GM18519 (cell line): Measurements from ENCODE around the gene AGMO.

Experiments used
- ATAC-seq: cut with Tn5 transposase; IDR thresholded peaks from one replicate; pipeline ENCODE4 v1.9.1; 2021; ENCODE audit warnings: mild to moderate bottlenecking, moderate library complexity; ENCODE audit not compliant: unreplicated experiment, low FRiP score

AGMO gene

DNA sequence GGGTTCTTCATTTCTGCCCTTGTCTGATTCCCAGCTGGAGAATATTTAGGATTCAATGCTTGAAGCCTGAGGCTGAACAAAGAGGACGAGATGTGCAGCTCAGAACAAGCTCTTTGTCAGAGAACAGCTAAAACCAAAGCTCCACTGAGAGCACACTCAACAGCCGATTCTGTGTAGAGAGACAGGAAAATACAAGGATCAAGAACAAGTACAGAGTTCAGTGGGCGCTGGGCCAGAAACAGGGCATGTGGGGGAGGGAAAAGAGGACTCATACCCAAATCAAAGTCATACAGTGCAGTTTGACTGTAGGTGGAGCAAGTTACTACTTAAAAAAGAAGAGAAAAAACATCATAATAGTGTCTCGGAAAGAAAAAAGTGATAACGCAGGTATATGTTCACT is at the start of gene AGMO:
TSS of gene AGMO (minus strand) at position 181 of the 400 bp plus-strand sequence.
- ATAC-seq, result no peak

DNA sequence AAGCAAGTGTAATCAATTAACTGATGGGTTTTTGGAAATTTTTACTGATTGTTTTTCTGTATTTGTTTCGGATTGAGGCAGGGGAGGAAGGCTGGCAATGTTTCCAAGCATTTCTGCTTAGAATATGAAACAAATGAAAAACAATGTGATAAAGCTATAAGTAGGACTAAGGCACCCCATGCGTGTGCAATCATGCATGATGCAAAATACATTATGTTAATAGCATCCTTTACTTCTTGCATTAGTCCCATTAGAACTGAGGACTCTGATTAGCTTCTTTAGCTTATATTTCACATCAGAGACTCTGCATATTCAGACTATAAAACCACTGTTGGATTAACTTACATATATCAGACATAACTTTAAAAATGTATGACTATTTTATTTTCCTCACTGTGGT is 48.7 kb upstream of the AGMO start:
- ATAC-seq, result no peak

- ATAC-seq, result no peak
These were observed 47.5 kb upstream of the AGMO start for GRCh38 chr7:15609287-15609686.

DNA sequence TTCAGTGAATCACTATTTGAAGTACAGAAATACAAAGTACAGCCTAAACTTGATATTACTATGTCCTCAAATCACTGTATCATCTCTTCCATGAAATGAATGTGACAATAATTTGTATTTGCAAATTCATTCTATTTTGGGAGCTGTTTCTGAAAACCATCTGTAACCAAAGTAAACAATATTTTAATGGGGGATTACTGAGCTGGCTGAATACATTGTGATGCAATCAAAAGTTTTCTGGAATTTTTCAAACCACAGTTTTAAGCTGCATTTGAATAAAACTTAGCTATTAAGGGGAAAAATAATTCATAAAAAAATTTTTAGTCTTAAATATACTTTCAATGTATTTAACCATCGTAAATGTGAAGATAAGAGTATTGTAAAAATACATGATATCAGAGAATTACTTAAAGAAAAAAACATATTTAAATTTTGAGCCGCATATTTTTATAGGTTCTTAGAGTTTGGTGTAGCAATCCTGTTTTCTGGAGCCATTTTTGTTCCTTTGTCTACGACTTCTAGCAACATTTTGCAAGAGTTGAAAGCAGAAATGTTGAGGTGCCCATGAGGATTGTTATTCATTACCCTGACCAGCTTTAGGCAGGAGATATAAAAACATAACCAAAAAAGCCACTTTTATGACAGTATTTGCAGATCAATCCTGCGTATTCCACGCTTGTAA is 45.9 kb upstream of the AGMO start:
- ATAC-seq, result no peak

DNA sequence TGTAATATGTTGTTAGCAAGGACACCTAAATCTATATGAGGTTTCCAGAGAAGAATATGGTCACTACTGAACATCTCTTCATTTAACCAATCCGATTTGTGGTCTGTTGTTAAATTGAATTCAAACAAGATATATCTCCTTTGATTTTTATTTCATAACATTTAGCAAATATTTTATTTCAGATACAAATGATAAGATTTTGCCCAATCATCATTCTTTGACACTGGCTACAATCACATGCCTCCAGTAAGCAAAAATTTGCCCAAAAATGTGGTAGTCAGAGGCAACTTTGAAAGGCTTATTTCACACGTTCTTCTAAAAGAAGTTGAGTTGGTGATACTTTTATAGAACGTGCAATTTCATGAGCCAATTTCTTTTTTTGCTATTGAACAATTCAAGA is 44.7 kb upstream of the AGMO start:
- ATAC-seq, result no peak

DNA sequence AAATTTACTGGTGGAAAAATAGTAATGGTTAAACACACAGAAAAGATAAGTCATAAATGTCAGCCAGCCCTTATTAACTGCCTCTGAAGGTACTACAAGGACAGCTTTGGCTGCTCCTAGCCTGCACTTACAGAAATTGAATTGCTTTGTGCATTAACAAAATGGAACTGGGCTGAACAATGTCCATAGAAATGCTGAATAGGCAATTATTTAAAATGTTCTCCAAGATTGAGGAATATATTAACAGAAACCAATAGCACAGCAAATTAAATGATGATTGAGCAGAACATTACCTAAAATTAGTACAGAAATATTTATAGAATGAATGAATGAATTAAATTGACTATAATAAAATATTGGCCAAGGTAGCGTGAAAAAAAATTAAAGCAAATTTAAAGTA is 42.4 kb upstream of the AGMO start:
- no peak for ATAC-seq

DNA sequence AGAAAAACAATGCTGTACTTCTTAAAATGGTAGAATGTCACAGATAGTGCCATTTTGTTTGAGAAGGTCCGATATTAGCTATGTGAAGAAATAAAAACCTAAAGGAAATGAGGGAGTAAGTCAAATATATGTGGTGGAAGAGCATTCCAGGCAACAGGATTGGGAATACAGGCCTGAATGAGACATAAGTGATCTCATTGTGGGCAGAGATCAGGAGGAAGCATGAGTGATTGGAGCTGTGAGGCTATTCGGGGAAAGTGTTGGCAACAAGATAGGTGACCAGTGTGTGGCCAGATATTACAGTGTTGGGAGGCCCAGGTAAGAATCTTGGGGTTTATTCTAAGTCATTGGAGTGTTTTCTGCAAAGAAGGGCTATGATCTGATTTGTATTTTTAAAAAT is 41.3 kb upstream of the AGMO start:
- no peak for ATAC-seq

- no peak for ATAC-seq
These were observed 40.4 kb upstream of the AGMO start for GRCh38 chr7:15602236-15602635.

GRCh38 chr7:15601175-15601574 is 39.4 kb upstream of the AGMO start:
- no peak for ATAC-seq

DNA sequence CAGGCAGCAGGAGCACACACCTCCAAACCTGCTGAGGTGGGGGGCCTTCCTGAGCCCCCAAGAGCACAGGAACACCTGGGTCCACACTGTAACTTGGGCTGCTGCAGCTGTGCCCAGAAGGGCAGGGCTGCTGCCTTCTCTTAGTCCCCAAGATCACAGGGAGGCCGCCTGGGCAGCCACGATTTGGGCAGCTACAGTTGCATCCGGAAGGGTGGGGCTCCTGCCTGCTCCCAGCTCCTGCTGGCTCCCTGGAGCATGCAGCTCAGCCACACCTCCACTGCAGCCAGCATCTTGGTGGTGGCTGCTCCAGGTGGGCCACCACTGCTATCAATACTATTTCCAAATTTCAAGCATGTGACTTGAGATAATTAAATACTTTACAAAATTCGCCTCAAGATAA is 38.5 kb upstream of the AGMO start:
- no peak for ATAC-seq

GRCh38 chr7:15594461-15594860 is 32.6 kb upstream of the AGMO start:
- ATAC-seq, result no peak

DNA sequence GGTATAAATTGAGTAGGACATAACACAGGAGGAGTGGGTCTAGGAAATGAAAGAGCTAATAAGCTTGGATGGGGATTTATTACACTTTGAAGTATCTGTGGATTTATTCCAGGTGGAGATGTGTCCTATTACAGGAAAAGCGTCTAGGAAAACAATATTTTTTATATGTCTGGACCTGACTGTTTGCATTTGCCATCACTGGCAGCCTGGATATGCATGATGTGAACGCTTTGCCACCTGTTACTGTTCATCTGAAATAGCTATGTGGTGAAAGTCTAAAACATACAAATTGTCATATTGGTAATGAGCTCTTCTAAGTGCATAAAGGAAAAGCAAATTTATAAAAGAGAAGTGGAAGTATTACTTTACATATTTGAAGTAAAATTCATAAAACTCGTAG is 31.6 kb upstream of the AGMO start:
- no peak for ATAC-seq

GRCh38 chr7:15586266-15586665 is 24.5 kb upstream of the AGMO start:
- ATAC-seq, result no peak

DNA sequence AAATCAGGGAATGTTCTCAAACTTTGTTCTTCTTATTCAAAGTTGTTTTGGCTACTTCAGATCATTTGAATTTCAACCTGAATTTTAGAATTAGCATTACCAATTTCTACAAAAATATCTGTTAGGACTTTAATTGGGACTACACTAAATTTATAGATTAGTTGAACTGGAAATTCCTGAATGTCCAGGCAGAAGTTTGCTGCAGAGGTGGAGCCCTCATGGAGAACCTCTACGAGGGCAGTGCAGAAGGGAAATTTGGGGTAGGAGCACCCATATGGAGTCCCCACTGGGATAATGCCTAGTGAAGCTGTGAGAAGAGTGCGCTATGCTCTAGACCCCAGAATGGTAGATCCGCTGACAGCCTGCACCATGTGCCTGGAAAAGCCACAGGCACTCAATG is 22.8 kb upstream of the AGMO start:
- no peak for ATAC-seq

DNA sequence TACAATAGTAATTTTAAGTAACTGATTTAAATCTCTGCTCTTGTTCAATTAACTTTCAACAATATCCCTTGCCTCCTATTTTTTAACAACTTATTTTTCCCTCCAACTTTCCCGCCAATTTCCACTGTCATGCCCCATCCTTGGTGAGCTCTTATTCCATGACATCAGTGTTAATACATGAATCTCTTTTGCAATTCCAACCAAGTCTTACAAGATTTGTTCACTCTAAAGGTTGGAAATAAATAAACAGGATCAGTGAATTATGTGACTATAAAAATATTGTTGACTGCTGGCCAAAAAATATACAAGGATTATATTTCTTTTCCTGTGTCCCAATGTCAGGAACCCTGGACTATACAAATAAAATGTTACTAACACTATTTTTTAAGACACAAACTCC is 21.0 kb upstream of the AGMO start:
- ATAC-seq, result no peak

DNA sequence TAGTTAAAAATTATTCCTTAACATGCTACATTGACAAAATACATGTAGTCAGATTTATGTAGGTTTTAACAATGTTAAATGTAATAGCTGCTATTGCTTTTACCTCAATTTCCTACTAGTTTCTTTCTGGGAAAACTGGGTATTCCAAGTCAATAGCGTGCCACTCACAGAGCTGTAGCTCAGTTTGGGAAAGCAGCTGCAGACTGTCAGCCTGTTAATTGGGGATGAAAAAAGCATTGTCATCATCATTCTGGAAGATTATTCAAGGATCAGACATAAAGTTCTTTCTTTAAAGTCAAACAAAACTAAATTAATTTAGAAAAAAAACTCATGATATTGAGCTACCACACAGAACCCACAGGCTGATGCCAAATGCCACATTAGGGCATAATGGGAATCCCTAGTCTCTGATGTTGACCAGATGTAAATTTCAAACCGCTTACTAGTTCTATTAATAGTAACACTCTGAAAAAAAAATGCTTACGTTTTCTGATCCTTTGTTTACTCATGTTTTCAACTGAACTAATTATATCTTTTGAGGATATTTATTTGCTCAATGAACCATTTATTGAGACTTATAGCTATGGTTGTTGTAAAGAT is 19.6 kb upstream of the AGMO start:
- ATAC-seq, result no peak

DNA sequence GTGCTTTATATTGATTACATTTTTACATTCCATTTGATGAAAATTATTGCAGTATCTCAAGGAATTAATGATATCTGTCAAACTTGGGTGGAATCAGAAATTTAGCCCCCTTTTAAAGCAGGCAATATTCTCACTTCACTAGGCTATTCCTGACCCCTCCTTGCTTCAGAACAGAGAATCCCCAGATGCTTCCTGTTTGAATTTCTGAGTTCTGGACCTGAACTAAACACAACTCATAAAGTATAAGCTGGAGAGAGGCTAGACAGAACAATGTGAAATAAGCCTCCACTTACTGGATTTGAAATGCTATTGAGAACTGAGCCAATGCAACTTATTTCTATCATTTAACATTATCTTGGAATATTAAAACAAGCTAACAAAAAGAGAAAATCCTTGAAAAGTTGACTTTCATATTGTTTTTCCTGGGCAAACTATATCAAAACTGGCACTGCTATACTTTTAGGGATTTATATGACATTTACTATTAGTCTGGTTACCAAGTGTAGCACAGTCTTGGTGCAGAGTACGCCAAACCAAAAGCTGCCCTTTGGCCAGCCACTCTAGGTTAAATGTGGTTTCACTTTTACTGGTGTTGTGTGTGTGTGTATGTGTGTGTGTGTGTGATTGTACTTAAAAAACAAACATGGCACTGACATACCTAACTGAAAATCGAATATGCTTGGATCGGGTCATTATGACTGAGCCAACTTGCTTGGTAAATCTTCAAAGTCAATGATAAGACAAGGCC is 19.0 kb upstream of the AGMO start:
- ATAC-seq, result no peak

DNA sequence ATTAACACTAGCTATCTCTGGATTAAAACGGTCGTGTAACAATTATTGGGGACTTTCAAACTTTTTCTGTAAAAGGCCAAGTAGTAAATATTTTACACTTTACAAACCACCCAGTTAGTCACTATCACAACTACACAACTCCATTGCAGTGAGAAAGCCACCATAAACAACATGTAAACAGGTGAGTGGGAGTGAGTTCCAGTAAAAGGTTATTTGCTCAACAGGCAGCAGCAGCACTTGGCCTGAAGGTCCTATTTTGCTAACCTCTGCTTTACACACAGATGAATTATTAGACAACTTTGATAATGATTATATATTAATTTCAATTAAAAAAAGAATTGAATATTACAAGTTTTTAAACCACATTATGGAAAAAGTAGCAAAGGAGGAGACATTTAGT is 15.8 kb upstream of the AGMO start:
- ATAC-seq, result no peak

GRCh38 chr7:15571301-15571878 is 9.6 kb upstream of the AGMO start:
- ATAC-seq, result no peak

DNA sequence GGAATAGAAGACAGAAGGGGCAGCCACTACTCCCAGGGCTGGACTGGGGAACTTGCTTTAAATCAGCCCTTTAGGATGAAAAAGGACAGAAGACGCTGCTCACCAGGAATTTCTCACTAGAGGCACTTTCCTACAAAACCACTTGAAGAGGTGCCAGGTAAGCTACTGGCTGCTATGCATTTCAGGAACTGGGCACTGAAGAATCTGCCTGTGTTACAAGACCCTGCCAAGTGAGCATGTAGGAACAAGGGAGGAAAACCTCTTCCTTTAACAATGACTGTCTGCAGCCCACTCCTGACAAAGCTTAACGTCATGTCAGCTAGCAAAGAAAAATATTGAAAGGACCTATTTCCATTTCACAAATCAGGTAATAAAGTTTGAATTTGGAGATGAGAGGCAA is 5.8 kb upstream of the AGMO start:
- ATAC-seq, result no peak

GRCh38 chr7:15567036-15567435 is 5.2 kb upstream of the AGMO start:
- no peak for ATAC-seq

DNA sequence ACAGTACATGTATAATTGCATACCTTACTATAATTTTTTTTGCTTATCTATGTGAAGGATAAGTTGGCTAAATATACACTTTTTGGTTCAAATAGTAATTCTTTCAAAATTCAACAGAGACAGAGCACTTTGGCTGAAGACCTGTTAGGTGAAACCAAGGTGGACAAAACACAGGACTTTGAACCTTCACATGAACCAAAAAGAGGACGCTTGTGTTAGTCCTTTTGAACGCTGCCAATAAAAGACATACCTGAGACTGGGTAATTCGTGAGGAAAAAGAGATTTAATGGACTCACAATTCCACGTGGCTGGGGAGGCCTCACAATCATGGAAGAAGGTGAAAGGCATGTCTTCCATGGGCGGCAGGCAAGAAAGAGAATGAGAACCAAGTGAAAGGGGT is 4.7 kb upstream of the AGMO start:
- no peak for ATAC-seq
